B cell (primary cell): ENCODE measurements around the gene YAP1. TPM values are rescaled to one million over a fixed set of nuclear protein-coding genes. Genes with fewer than 3 reads are reported as not detected.

ENCODE experiments used
- ATAC-seq: fragments of 200-7000 bp; cut with Tn5 transposase; one replicate; pipeline ENCODE4 v1.10.0; 2021; ENCODE audit warnings: low read depth, mild to moderate bottlenecking, moderate number of reproducible peaks, moderate library complexity
- CTCF ChIA-PET: fragments of 350-600 bp; sonication (Branson Sonifier 250); formaldehyde crosslinking; loops from one replicate; lab custom pipeline; 2021; ENCODE audit warnings: antibody characterized with exemption, inconsistent platforms; lab: Charles Lee
- POLR2A ChIA-PET: fragments of 350-600 bp; sonication (Branson Sonifier 250); formaldehyde crosslinking; loops from one replicate; lab custom pipeline; 2021; ENCODE audit warnings: antibody characterized with exemption; lab: Charles Lee
- DNase-seq: peaks from one replicate; pipeline ENCODE4 v3.0.0; 2013
- H2AFZ ChIP-seq: 2 replicates; pipeline ENCODE4 v1.6.1; 2012; ENCODE audit warnings: mild to moderate bottlenecking, low read depth, low read length; ENCODE audit not compliant: insufficient read depth, poor library complexity, severe bottlenecking
- H3K27ac ChIP-seq, 2 donors: 1 replicate in 1 of 2; 2 replicates in 1 of 2; pipeline ENCODE4 v1.5.1; 2012 to 2013; ENCODE audit warnings: low read length in 2 of 2, mild to moderate bottlenecking in 2 of 2, moderate library complexity in 1 of 2
- H3K27me3 ChIP-seq, 4 experiments: fragments of 200-600 bp in 1 of 4; sonication (generic) in 1 of 4; replicated peaks in 1 of 4; 1 replicate in 2 of 4; 2 replicates in 2 of 4; pipeline versions ENCODE4 v1.6.1 to v1.7.0; 2013 to 2016; ENCODE audit warnings: low read length in 3 of 4, mild to moderate bottlenecking in 2 of 4, mixed read lengths in 1 of 4, moderate library complexity in 1 of 4; ENCODE audit not compliant: insufficient read depth in 4 of 4, control insufficient read depth in 3 of 4; ENCODE audit errors: control extremely low read depth in 1 of 4
- H3K36me3 ChIP-seq, 2 experiments: replicated peaks in 1 of 2; 1 replicate in 1 of 2; 2 replicates in 1 of 2; pipeline versions ENCODE4 v1.6.1 to v1.7.1; 2013; ENCODE audit warnings: low read length in 1 of 2; ENCODE audit not compliant: insufficient read depth in 2 of 2, control insufficient read depth in 1 of 2; ENCODE audit errors: control extremely low read depth in 1 of 2, extremely low read depth in 1 of 2
- H3K4me1 ChIP-seq, 2 donors: fragments of 200-600 bp in 1 of 2; sonication (generic) in 1 of 2; 1 replicate in 1 of 2; 2 replicates in 1 of 2; pipeline versions ENCODE4 v1.5.1 to v1.6.1; 2013 to 2017; ENCODE audit warnings: low read length in 2 of 2; ENCODE audit not compliant: control insufficient read depth in 2 of 2, insufficient read depth in 2 of 2
- H3K4me2 ChIP-seq: replicated peaks from 2 replicates; pipeline ENCODE3; 2012; ENCODE audit warnings: mild to moderate bottlenecking, low read depth, low read length; ENCODE audit not compliant: poor library complexity, severe bottlenecking
- H3K4me3 ChIP-seq, 5 experiments: fragments of 200-600 bp in 1 of 5; sonication (generic) in 1 of 5; 1 replicate in 3 of 5; 2 replicates in 2 of 5; pipeline versions ENCODE4 v1.5.1 to v1.7.0; 2011 to 2016; ENCODE audit warnings: low read length in 4 of 5, mild to moderate bottlenecking in 4 of 5, low read depth in 2 of 5, control low read depth in 1 of 5, moderate library complexity in 1 of 5; ENCODE audit not compliant: insufficient read depth in 1 of 5; ENCODE audit errors: control extremely low read depth in 1 of 5, extremely low read depth in 1 of 5
- H3K79me2 ChIP-seq: fragments of 200-600 bp; sonication (generic); one replicate; pipeline ENCODE4 v1.6.0; 2016; ENCODE audit warnings: low read length; ENCODE audit not compliant: control insufficient read depth, insufficient read depth
- H3K9ac ChIP-seq: fragments of 200-600 bp; sonication (generic); 2 replicates; pipeline ENCODE4 v1.6.1; 2017; ENCODE audit warnings: mild to moderate bottlenecking, low read length, moderate library complexity
- H3K9me3 ChIP-seq, 3 donors: one replicate each; pipeline versions ENCODE4 v1.6.1 to v1.7.1; 2013; ENCODE audit warnings: low read length in 2 of 3; ENCODE audit not compliant: control insufficient read depth in 2 of 3, insufficient read depth in 1 of 3; ENCODE audit errors: control extremely low read depth in 1 of 3
- H4K20me1 ChIP-seq: 2 replicates; pipeline ENCODE4 v1.6.0; 2012; ENCODE audit warnings: mild to moderate bottlenecking, low read length; ENCODE audit not compliant: insufficient read depth, control insufficient read depth, poor library complexity, severe bottlenecking
- H3K27ac Mint-ChIP-seq: one replicate; pipeline ENCODE4 v1.8.0; 2021; ENCODE audit warnings: mixed read lengths
- H3K27me3 Mint-ChIP-seq: one replicate; pipeline ENCODE4 v1.8.0; 2021; ENCODE audit warnings: mixed read lengths
- H3K4me1 Mint-ChIP-seq: one replicate; pipeline ENCODE4 v1.8.0; 2021; ENCODE audit warnings: mixed read lengths
- H3K4me3 Mint-ChIP-seq: one replicate; pipeline ENCODE4 v1.8.0; 2021; ENCODE audit warnings: mixed read lengths
- H3K9me3 Mint-ChIP-seq: one replicate; pipeline ENCODE4 v1.8.0; 2022; ENCODE audit warnings: mixed read lengths; ENCODE audit not compliant: insufficient read depth
- EZH2 ChIP-seq: IDR thresholded peaks from 2 replicates; pipeline ENCODE4 v1.6.1; 2012; ENCODE audit warnings: borderline replicate concordance, low read depth, mild to moderate bottlenecking, moderate library complexity, low read length; ENCODE audit not compliant: insufficient read depth, poor library complexity, severe bottlenecking
- WGBS: methylation state at CpG from one replicate; pipeline ENCODE4 v1.1.5; 2013; ENCODE audit warnings: missing lambda C conversion rate; ENCODE audit not compliant: insufficient coverage; 5-methylcytosine and 5-hydroxymethylcytosine counted together
- intact Hi-C: fragments of 100-400 bp; cut with micrococcal nuclease; formaldehyde crosslinking; loops from one replicate; pipeline ENCODE4 v1.10.0; 2022
- polyA plus RNA-seq: library from polyadenylated mRNA; depleted of rRNA; stranded (reverse); fragments of >200 nt; gene quantifications from 2 replicates; pipeline ENCODE4 v1.2.3, GENCODE V29; 2012
- total RNA-seq, 2 donors: library from RNA; stranded (reverse); fragments of 120-200 nt in 1 of 2; gene quantifications; 1 replicate in 1 of 2; 2 replicates in 1 of 2; pipeline versions ENCODE4 v1.2.3 to v1.2.4, GENCODE V29; 2013 to 2022
- TF ChIP-seq, protein P1 (sequence below): fragments of 200-600 bp; IDR thresholded peaks from one replicate; pipeline ENCODE4 v1.8.0; 2022; ENCODE audit warnings: antibody characterized with exemption, mild to moderate bottlenecking

Gene YAP1
- total and polyA plus RNA-seq, 2 donors (not counting 1 experiment from before 2014, with no cell fraction given): not detected

DNA sequence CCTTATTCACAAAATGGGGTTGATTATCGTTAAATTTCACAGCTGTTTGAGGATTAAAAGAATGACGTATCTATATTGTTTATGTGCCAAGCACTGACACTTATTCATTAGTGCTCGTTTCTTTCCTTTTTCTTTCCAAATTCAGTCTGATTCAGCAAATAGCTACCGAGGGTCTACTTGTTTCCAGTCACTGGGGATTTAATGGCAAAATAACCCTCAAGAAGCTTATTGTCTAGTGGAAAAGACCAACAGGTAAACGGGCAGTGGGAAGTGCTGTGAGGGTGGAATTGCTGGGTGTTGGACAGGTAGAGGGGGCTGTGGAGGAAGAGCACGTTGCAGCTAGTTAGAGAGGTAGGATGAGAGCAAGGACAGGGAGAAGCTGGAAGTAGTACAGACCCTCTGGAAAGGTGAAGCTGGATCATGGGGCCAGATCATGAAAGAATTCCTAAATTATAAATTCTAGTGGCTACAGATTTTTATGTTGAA lies 158.8 kb downstream of the YAP1 start:
- Histone ChIP-seq H3K36me3 (no peaks in the 10 kb centered on the region), H3K4me1 (peaks cover 13 to 17% of the 10 kb centered on the region in 2 donors), H3K4me2 (peak overlapping the region; percentile 76), H4K20me1 (no peaks in the 10 kb centered on the region), H2AFZ (peak overlapping the region; percentile 68), H3K4me3 (peak overlapping the region in 4 of 5 experiments; percentile 1 to 62 (median 36)), H3K79me2 (no peaks in the 10 kb centered on the region), H3K9ac (peak overlapping the region; percentile 63), H3K9me3 (no peaks in the 10 kb centered on the region), H3K27me3 (peaks cover 0 to 20% (median 12%) of the 10 kb centered on the region in 4 experiments), H3K27ac (no peak overlapping the region)
- peak overlapping the region; percentile 78 for H3K4me3 Mint-ChIP-seq
- H3K27ac Mint-ChIP-seq: peak overlapping the region; percentile 12
- H3K9me3 Mint-ChIP-seq: no peaks in the 10 kb centered on the region
- POLR2A ChIA-PET: no interaction called here
- peaks cover 21% of the 10 kb centered on the region for H3K27me3 Mint-ChIP-seq
- 8% methylated on average over 3 of the region's 6 CpGs for WGBS
- ATAC-seq (no peak), DNase-seq (no peak)
- CTCF ChIA-PET: interaction anchor here (0.6 to 3.9 kb wide), 11 partner anchors 11 to 408 kb away, joined by 3 to 19 read pairs (median 5); no protein-coding TSS in a partner anchor
- TF ChIP-seq, protein P1, sequence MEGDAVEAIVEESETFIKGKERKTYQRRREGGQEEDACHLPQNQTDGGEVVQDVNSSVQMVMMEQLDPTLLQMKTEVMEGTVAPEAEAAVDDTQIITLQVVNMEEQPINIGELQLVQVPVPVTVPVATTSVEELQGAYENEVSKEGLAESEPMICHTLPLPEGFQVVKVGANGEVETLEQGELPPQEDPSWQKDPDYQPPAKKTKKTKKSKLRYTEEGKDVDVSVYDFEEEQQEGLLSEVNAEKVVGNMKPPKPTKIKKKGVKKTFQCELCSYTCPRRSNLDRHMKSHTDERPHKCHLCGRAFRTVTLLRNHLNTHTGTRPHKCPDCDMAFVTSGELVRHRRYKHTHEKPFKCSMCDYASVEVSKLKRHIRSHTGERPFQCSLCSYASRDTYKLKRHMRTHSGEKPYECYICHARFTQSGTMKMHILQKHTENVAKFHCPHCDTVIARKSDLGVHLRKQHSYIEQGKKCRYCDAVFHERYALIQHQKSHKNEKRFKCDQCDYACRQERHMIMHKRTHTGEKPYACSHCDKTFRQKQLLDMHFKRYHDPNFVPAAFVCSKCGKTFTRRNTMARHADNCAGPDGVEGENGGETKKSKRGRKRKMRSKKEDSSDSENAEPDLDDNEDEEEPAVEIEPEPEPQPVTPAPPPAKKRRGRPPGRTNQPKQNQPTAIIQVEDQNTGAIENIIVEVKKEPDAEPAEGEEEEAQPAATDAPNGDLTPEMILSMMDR: peak; percentile 3
- no peak for TF ChIP-seq EZH2
- peaks cover 23% of the 10 kb centered on the region for H3K4me1 Mint-ChIP-seq
- intact Hi-C loops: loop anchor here (1.0 kb wide), 1 partner anchor 48 kb away; the partner anchor contains the start of gene BIRC3

GRCh38 chr11:102269927-102270326 lies 159.7 kb downstream of the YAP1 start:
- Histone ChIP-seq H3K79me2 (no peaks in the 10 kb centered on the region), H3K9ac (no peak overlapping the region), H3K27me3 (peaks cover 0 to 22% (median 15%) of the 10 kb centered on the region in 4 experiments), H3K27ac (no peak overlapping the region), H2AFZ (no peak overlapping the region), H3K9me3 (no peaks in the 10 kb centered on the region), H3K4me1 (peaks cover 13 to 17% of the 10 kb centered on the region in 2 donors), H3K36me3 (no peaks in the 10 kb centered on the region), H3K4me2 (no peak overlapping the region), H3K4me3 (peak overlapping the region in 1 of 5 experiments; percentile 1), H4K20me1 (no peaks in the 10 kb centered on the region)
- DNase-seq (no peak), ATAC-seq (no peak)
- peak overlapping the region; percentile 42 for H3K4me3 Mint-ChIP-seq
- ChIA-PET CTCF (interaction anchor here (0.6 to 3.9 kb wide), 6 partner anchors 18 to 343 kb away, joined by 5 to 19 read pairs (median 7); no protein-coding TSS in a partner anchor), POLR2A (no interaction called here)
- H3K27me3 Mint-ChIP-seq: peaks cover 26% of the 10 kb centered on the region
- peaks cover 23% of the 10 kb centered on the region for H3K4me1 Mint-ChIP-seq
- H3K9me3 Mint-ChIP-seq: no peaks in the 10 kb centered on the region
- intact Hi-C loops: no loop called here
- 100% methylated on average over 1 of the region's 2 CpGs for WGBS
- H3K27ac Mint-ChIP-seq: no peak overlapping the region
- TF ChIP-seq EZH2: no peak
- TF ChIP-seq, protein P1: no peak
